Stimulated activated CD8-positive, alpha-beta memory T cell treated with anti-CD3 and anti-CD28 coated beads, Interleukin-4, amount 100 ng/mL, for 1 hour (primary cell): ENCODE data around the gene ST8SIA6.
"Not testable (repeated sequence)": the region's sequence is repeated elsewhere in the genome, so short reads cannot be mapped to it uniquely, and the experiment has no call there.

ENCODE experiments used
- DNase-seq, 2 donors: peaks; one replicate each; pipeline ENCODE4 v3.0.0-alpha.2; 2020; ENCODE audit warnings: low read depth in 2 of 2, low spot score in 1 of 2

Gene ST8SIA6

DNA sequence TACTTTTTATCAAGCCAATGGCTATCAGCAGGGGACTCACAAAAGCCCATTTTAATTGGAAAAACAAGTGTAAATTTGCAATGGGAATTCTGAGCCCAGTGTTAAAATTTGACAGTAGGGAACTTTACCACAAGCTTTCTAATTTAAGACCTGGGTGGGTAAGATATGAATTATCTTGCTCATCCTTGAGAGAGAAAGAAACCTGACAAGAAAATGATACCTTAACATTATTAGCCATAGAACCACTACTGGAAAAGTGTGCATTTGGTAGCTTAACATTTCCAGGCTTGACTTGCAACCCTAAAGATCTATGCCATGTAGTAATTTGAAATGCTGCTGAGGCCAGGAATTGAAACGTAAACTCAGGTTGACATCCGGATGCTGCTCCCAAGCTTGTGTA is 2.7 kb upstream of the ST8SIA6 start:
- no peak for DNase-seq

GRCh38 chr10:17456032-17456548 is 1.7 kb upstream of the ST8SIA6 start:
- DNase-seq, result no peak

GRCh38 chr10:17455015-17455520 is 673 bp upstream of the ST8SIA6 start:
- DNase-seq, result no peak

DNA sequence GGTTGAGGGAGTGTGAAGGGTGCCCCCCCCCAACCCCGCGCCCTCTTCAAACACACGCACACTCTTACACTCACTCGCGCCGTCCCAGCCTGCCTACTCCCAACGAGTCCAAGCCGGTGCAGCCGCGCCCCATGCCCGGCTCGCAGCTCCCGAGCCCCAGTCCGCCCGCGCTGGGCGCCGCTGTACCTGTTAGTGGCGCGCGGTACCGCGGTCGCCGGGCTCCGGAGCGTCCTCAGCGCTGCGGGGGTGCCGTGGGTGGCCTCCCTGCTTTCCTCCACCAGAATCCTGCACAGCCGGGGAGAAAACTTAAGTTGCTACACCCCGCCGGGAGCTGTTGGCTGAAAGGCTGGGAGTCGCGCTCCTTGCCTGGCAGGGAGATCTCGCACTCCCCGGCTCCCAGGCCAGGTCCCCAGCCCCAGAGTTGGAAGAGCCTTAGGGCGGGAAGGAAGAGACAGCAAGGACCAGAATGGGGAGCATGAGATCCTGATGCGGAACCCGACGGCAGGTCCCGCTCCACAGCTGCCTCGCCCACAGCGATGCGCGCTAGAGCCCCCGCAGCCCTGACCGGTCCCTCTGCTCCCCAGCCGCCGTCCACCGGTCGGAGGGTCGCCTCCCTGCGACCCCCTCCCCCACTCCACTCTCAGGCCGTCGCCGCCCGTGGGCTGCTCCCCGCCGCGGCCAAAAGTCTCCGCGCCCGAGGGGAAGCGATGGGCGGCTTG is 863 bp downstream of the ST8SIA6 start:
- DNase-seq, result no peak

DNA sequence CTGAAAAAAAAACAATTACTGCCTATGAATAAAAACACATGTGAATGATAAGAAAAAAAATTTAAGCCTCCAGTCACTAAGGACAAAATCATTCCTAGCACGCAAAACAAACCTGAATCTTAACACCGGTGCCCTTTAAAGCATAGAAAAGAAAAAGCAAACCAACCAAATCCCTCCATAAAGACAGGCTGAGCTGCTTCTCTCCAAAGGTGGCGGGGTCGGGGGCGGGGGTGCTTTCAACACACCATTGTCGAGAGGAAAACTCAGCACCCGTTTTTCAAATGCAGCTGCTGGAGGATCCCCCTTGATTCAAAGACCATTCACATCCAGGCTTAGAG is 1.4 kb downstream of the ST8SIA6 start:
- no peak for DNase-seq

DNA sequence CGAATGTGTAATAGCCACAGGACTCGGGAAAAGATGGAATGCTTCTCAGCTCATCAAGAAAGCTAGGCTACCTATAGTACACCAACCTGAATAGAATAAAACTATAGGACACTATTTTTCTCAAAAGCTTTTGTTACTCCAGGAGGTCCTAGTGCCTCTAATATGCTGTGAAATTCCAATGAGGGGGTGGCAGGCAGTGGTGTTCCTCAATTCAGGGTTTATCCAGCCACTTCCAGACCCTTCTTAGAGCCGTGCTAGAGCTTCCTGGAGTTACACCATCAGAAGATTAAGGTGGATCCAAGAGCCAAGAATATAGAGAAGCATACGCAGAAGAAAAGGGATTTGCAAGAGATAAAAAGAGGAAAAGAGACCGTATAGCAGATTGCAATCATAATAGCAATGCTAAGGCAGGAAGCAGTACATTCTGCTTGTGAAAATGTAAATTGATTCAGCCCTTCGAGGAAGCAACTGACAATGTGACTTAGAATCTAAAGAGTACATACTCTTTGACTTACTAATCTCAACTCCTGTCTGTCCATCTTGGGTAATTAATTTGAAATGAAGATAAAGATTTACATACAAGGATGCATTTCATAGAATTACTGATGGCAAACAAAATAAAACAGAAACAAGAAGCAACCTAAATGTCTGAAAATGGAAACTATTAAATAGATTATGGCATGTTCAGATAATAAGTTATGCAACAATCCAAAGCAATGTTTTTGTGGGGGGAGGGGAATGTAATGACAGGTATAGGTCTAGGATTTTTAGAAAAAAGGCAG is 2.1 kb downstream of the ST8SIA6 start:
- DNase-seq, result no peak

GRCh38 chr10:17450024-17450423 is 4.4 kb downstream of the ST8SIA6 start:
- no peak for DNase-seq

DNA sequence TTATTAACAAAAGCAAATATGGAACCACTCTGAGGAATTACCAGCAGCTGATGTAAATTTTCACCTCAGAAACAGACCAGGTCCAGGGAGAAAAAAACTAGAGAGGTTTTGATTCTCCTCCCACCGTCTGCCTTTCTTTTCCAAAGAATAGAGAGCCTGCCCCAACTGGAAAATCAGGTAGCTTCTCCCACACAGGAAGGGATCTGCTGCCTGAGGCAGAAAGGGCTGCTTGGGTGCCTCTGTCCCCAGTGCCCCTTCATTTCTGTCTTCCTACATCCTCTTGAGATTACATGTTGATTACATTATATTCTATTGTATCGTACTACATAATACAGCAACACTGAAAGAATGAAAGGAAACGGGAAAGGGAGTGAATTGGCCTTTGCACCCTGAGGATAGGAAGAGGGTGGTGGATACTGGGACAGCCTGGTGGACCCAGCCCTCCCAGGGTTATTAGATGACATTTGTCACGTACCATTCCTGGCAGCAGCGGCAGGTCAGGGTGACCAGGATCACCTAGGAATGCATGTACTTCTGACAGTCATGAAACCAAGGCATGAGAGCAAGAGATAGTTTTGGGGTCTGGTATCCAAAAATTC is 8.9 kb downstream of the ST8SIA6 start:
- no peak for DNase-seq

- DNase-seq, result no peak
Measured at GRCh38 chr10:17444388-17444714, 10.0 kb downstream of the ST8SIA6 start.

- DNase-seq, result no peak
Measured at GRCh38 chr10:17443707-17444387, 10.5 kb downstream of the ST8SIA6 start.

GRCh38 chr10:17438583-17438982 is 15.8 kb downstream of the ST8SIA6 start:
- no peak for DNase-seq

DNA sequence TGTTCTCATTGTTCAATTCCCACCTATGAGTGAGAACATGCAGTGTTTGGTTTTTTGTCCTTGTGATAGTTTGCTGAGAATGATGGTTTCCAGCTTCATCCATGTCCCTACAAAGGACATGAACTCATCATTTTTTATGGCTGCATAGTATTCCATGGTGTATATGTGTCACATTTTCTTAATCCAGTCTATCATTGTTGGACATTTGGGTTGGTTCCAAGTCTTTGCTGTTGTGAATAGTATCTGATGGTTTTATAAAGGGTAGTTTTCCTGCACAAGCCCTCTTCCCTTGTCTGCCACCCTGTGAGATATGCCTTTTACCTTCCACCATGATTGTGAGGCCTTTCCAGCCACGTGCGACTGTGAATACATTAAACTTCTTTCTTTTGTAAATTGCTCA is 17.8 kb downstream of the ST8SIA6 start:
- DNase-seq, result not testable (repeated sequence)

GRCh38 chr10:17435953-17436352 is 18.4 kb downstream of the ST8SIA6 start:
- DNase-seq, result no peak

GRCh38 chr10:17435187-17435586 is 19.2 kb downstream of the ST8SIA6 start:
- DNase-seq, result no peak

- no peak for DNase-seq
Measured at GRCh38 chr10:17432723-17433122, 21.7 kb downstream of the ST8SIA6 start.

DNA sequence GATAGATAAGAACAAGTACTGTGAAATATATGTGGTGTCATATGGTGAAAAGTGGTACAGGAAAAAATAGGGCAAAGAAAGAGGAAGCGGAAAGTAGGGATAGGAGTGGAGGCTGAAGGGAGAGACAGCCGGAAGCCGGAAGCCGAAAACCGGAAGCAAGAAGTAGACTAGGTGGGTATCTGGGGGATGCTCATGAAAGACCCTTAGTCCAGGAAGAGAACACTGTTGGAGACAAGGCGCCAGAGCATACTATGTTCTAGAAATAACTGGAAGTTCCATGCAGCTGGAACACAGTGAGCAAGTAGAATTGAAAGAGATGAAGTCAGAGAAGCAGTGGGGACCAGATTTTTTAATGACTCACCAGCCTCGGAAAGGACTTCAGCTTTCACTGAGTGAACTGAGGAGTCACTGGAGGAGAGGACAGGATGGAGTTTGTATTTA is 22.5 kb downstream of the ST8SIA6 start:
- DNase-seq, result no peak

GRCh38 chr10:17430647-17431355 is 23.6 kb downstream of the ST8SIA6 start:
- DNase-seq, result peak in 1 of 2 donors; percentile 43

- no peak for DNase-seq
Measured at GRCh38 chr10:17429490-17429889, 24.9 kb downstream of the ST8SIA6 start.

- DNase-seq, result peak; percentile 34 to 48
Measured at GRCh38 chr10:17428351-17429097, 25.9 kb downstream of the ST8SIA6 start.
